Measurements from ENCODE around the gene PIEZO2.

GRCh38 chr18:10852385-10853303 lies 296.7 kb downstream of the PIEZO2 start:
- TF ChIP-seq, protein P1, sequence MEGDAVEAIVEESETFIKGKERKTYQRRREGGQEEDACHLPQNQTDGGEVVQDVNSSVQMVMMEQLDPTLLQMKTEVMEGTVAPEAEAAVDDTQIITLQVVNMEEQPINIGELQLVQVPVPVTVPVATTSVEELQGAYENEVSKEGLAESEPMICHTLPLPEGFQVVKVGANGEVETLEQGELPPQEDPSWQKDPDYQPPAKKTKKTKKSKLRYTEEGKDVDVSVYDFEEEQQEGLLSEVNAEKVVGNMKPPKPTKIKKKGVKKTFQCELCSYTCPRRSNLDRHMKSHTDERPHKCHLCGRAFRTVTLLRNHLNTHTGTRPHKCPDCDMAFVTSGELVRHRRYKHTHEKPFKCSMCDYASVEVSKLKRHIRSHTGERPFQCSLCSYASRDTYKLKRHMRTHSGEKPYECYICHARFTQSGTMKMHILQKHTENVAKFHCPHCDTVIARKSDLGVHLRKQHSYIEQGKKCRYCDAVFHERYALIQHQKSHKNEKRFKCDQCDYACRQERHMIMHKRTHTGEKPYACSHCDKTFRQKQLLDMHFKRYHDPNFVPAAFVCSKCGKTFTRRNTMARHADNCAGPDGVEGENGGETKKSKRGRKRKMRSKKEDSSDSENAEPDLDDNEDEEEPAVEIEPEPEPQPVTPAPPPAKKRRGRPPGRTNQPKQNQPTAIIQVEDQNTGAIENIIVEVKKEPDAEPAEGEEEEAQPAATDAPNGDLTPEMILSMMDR (conservative IDR thresholded peaks at IDR 0.05; ENCODE audit: low read depth, low read length) = no peak
- no peak for TF ChIP-seq EZH2 (IDR thresholded peaks at IDR 0.05; ENCODE audit: borderline replicate concordance, low read depth, low read length, poor library complexity, severe bottlenecking)
